ENCODE measurements around the gene SRRM3. TPM values are rescaled to one million over a fixed set of nuclear protein-coding genes. Genes with fewer than 3 reads are reported as not detected.

SRRM3 gene
- total and polyA plus RNA-seq, 9 of the 15 experiments (the other 6 are each of a cell fraction or from before 2014, with no cell fraction given): 0.04 to 0.91 (median 0.46) TPM; not detected in 2

DNA sequence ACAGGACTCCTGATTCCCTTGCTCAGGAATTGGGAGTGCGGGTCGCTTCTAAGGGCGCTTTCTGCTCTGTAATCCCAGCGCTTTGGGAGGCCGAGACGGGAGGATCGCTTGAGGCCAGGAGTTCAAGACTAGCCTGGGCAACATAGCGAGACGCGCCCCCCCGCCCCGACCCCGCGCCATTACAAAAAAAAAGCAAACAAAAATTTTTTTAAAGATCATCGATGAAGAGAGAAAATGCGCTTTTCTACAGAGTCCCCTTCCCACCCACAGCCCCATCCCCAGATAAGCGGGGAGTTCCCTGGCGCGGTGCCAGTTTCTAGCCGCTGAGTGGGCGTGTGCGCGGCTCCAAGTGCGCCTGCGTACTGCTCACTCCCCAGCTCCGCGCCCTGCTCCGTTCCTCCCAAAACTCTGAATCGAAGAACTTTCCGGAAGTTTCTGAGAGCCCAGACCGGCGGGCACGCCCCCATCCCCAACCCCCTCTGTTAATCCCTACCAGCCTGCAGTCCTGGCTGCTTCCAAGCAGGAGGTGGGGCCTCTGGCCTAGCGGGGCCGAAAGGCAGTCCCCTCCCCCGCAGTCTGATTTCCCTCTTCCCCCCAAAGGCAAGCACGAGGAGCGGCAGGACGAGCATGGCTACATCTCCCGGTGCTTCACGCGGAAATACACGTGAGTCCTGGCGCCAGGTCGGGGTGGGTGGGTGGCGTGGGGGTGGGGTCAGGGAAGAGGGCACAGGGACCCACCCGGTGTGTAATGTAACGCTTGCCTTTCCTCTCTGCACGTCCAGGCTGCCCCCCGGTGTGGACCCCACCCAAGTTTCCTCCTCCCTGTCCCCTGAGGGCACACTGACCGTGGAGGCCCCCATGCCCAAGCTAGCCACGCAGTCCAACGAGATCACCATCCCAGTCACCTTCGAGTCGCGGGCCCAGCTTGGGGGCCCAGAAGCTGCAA is 101.8 kb downstream of the SRRM3 start (continued):
- TF ChIP-seq, protein P1, sequence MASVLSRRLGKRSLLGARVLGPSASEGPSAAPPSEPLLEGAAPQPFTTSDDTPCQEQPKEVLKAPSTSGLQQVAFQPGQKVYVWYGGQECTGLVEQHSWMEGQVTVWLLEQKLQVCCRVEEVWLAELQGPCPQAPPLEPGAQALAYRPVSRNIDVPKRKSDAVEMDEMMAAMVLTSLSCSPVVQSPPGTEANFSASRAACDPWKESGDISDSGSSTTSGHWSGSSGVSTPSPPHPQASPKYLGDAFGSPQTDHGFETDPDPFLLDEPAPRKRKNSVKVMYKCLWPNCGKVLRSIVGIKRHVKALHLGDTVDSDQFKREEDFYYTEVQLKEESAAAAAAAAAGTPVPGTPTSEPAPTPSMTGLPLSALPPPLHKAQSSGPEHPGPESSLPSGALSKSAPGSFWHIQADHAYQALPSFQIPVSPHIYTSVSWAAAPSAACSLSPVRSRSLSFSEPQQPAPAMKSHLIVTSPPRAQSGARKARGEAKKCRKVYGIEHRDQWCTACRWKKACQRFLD (CRISPR knock-in tag; IDR thresholded peaks at IDR 0.05): no peak
- TF ChIP-seq TRIM25 (IDR thresholded peaks at IDR 0.05; ENCODE audit: borderline replicate concordance): no peak
- TF ChIP-seq SMAD4 (CRISPR knock-in tag; conservative IDR thresholded peaks at IDR 0.05): peak; percentile 68; the same call in 1 of the 2 replicates
- TF ChIP-seq ZNF639 (CRISPR knock-in tag; conservative IDR thresholded peaks at IDR 0.05 in 1 of 2, IDR thresholded peaks at IDR 0.05 in 1 of 2): no peak
- no peak for TF ChIP-seq ZNF175 (CRISPR knock-in tag; IDR thresholded peaks at IDR 0.05; ENCODE audit: low read depth)
- TF ChIP-seq SRSF7 (optimal IDR thresholded peaks at IDR 0.05; ENCODE audit: low read depth, low read length): no peak
- no peak for TF ChIP-seq TAF15 (IDR thresholded peaks at IDR 0.05; ENCODE audit: low read depth, low read length)
- TF ChIP-seq ATF3 (IDR thresholded peaks at IDR 0.05): no peak
- no peak for TF ChIP-seq ATF3 (CRISPR knock-in tag; conservative IDR thresholded peaks at IDR 0.05)
- no peak for TF ChIP-seq KAT2B (IDR thresholded peaks at IDR 0.05; ENCODE audit: low read depth, low read length)
- no peak for TF ChIP-seq ZNF561 (CRISPR knock-in tag; conservative IDR thresholded peaks at IDR 0.05)
- no peak for TF ChIP-seq NR4A1 (CRISPR knock-in tag; IDR thresholded peaks at IDR 0.05)
- TF ChIP-seq NR4A1 (tag; IDR thresholded peaks at IDR 0.05): no peak
- no peak for TF ChIP-seq ZBTB12 (CRISPR knock-in tag; IDR thresholded peaks at IDR 0.05)
- TF ChIP-seq, protein P2, sequence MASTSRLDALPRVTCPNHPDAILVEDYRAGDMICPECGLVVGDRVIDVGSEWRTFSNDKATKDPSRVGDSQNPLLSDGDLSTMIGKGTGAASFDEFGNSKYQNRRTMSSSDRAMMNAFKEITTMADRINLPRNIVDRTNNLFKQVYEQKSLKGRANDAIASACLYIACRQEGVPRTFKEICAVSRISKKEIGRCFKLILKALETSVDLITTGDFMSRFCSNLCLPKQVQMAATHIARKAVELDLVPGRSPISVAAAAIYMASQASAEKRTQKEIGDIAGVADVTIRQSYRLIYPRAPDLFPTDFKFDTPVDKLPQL (IDR thresholded peaks at IDR 0.05; ENCODE audit: extremely low read depth, insufficient read length): no peak
- no peak for TF ChIP-seq RBM17 (IDR thresholded peaks at IDR 0.05; ENCODE audit: borderline replicate concordance, low read depth, low read length)
- TF ChIP-seq ZNF3 (CRISPR knock-in tag; IDR thresholded peaks at IDR 0.05): no peak
- TF ChIP-seq NFE2 (IDR thresholded peaks at IDR 0.05; ENCODE audit: low read depth): peak; percentile 4; the same call in 1 of the 2 replicates
- TF ChIP-seq HMG20A (CRISPR knock-in tag; conservative IDR thresholded peaks at IDR 0.05): no peak

Measured in K562 (cell line).